Inflammatory macrophage treated with lipopolysaccharide for 1 hour (primary cell): ENCODE results near the gene CX3CL1.
"Not testable (repeated sequence)": the region's sequence is repeated elsewhere in the genome, so short reads cannot be mapped to it uniquely, and the experiment has no call there.

Experiments used
- DNase-seq, 2 donors: peaks; one replicate each; pipeline ENCODE4 v3.0.0-alpha.2; 2020 to 2022

Gene CX3CL1

DNA sequence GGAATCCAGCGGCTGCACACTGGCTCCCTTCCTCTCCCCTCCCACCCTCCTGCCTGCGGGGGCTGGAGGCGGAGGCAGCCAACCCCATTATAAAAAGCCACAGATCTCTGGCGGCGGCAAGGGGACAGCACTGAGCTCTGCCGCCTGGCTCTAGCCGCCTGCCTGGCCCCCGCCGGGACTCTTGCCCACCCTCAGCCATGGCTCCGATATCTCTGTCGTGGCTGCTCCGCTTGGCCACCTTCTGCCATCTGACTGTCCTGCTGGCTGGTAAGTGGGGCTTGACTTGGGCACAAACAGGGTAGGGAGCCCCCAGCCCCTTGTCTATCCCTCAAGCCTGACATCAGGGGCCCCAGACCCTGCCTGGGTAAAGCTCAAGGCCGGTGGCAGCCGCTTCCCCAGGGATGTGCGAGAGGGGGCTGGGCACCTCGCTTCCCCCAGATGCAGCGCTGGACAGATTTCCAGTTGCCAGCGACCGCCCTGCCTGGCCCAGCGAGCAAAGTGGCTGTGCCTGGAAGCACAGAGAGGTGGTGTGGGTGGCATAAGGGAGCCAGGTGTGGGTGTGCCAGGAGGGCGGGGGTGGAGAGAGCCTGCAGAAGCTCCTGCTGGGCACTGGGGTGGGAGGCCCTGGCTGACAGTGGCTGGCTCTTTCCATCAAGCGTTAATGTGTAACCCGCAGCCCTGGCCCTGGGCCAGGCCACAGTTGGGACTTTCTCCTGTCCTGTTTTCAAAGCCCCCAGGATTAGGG is at the start of gene CX3CL1:
Gene CX3CL1, plus strand, starts transcription at position 119 of the 745 bp plus-strand sequence. Its CDS starts 79 bp downstream, at position 198.
- no peak for DNase-seq

DNA sequence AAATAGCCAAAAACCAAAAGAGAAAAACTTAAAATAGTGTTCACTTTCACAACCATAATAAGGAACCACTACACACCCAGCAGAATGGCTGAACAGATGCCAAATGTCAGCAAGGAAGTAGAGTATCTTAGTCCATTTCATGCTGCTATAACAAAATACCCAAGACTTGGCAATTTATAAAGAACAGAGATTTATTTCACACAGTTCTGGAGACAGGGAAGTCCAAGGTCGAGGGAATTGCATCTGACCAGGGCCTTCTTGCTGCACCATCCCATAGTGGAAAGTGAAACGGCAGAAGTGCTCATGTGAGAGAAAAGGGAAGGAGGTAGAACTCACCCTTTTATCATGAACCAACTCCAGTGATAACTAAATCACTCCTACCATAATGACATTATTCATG is 47.5 kb upstream of the CX3CL1 start:
- peak; percentile 88 to 96 for DNase-seq

DNA sequence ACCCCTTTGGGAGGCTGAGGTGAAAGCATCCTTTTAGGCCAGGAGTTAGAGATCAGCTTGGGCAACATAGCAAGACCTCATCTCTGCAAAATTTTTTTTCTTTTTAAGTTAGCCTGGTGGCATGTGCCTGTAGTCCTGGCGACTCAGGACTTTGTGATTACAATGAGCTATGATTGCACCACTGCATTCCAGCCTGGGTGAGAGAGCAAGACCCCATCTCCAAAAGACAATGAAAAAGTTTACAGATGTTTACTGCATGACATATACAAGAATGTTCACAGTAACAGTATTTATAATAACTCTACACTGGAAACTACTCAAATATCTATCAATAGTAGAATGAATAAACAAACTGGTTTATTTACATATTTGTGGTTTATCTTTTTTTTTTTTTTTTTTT is 46.8 kb upstream of the CX3CL1 start:
- no peak for DNase-seq

DNA sequence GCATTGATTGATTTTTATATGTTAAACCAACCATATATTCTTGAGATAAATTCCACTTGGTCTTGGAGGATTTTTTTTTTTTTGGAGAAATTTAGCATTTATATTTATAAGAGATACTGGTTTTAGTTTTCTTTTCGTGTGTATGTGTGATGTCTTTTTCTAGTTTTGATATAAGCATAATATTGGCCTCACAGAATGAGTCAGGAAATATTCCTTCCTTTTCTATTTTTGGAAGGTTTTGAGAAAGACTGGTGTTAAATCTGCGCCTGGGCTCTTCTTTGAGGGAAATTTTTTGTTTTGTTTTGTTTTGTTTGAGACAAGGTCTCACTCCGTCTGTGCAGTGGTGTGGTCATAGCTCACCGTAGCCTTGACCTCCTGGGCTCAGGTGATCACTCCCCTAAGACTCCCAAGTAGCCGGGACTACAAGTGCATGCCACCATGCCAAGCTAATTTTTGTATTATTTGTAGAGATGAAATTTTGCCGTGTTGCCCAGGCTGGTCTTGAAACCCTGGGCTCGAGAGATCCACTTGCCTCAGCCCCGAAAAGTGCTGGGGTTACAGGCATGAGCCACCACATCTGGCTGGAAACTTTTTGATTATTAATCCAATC is 42.5 kb upstream of the CX3CL1 start:
- no peak for DNase-seq

DNA sequence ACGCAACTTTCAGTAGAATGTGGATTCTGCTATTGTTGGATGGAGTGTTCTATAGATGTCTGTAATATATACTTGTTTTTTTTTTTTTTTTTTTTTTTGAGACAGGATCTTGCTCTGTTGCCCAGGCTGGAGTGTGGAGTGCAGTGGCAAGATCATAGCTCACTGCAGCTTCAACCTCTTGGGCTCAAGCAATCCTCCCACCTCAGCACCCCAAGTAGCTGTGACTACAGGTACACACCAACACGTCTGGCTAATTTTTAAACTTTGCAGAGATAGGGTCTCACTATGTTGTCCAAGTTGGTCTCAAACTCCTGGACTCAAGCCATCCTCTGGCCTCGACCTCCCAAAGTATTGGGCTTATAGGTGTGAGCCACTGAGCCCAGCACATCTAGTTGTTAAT is 40.9 kb upstream of the CX3CL1 start:
- no peak for DNase-seq

DNA sequence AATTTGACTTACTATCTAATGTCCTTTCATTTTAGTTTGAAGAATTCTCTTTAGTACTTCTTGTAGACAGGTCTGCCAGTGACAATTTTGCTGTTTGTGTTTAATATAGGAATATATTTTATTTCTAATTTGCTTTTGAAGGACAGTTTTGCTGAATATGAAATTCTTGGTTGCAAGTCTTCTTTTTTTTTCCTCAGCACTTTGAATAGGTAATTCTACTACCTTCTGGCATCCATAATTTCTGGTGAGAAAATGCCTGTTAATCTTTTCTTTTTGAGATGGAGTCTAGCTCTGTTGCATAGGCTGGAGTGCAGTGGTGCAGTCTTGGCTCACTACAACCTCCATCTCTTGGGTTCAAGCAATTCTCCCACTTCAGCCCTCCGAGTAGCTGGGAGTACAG is 38.9 kb upstream of the CX3CL1 start:
- DNase-seq: no peak

DNA sequence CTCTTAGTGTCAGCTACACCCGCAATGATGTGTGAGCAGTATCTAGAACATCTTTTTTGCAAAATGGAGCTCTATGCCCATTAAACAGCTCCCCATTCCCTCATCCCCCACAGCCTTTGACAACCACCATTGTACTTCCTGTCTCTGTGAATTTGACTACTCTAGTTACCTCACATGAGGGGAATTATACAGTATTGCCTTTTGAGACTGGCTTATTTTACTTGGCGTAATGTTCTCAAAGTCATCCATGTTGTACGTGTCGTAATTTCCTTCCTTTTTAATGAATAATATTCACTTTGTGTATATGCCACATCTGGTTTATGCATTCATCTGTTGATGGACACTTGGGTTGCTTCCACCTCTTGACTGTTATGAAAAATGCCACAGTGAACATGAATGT is 36.9 kb upstream of the CX3CL1 start:
- DNase-seq: peak; percentile 64 to 74

DNA sequence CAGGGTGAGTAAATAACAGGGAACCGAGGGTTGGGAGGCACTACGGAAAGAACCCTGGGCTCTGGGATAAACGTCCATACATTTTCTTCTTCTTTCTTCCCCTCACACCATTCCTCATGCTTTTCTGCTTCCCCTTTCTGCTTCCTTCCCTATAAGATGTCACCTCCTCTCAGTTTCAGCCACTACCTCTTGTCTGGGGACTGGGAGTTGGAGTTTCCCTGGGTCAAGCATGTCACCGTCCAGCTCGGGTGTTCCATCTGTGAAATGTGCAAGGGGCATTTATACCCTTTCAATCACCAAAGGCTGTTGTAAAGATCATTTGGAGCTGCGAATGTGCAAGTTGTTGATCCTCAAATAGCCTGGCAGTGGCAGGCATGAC is 31.2 kb upstream of the CX3CL1 start:
- peak; percentile 73 to 89 for DNase-seq

DNA sequence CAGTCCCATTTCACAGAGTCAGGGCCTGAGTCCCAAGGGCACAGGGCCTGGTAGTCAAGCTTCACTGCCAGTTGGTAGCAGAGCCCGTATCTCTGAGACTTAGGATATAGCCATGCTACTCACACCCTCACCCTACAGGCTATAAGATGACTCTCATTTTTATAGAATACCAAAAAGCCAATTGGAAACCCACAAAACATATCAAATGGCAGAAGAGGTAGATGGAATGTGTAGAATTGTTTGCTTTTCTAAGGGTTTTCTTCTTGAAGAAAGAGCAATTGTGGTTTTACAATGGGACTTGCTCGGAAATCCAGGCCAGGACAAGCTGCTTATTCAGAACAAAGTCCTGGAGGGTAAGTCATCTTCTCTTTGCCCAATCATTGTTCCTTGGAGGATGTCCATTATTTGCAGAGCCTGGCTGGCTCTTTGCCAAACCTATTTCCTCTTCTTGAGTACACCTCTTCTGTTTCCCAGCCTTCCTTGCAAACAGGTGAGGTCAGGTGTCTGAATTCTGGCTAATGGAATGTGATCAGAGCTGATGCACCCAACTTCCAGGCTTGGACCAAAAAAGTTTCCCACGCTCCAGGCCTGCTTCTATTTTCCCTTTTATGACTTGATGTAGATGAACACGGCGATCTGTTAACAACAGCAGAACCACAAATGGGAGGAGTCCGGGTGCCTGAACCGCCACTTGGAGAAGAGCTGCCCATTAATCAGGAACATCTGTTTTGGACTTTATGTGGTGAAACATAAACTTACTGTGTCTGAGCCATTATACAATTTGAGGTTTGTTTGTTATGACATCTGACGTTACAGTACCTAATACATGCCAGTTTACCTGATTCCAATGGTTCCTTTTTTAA is 30.6 kb upstream of the CX3CL1 start:
- DNase-seq: no peak

DNA sequence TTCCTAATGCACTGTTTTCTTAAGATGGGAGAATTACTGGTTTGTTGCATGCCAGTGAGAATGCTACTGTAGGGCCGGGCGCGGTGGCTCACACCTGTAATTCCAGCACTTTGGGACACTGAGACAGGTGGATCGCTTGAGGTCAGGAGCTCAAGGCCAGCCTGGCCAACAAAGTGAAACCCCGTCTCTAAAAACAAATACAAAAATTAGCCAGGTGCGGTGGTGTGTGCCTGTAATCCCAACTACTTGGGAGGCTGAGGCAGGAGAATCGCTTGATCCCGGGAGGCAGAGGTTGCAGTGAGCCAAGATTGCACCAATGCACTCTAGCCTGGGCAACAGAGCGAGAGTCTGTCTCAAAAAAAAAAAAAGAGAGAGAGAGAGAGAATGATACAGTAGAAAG is 29.7 kb upstream of the CX3CL1 start:
- DNase-seq: not testable (repeated sequence)

DNA sequence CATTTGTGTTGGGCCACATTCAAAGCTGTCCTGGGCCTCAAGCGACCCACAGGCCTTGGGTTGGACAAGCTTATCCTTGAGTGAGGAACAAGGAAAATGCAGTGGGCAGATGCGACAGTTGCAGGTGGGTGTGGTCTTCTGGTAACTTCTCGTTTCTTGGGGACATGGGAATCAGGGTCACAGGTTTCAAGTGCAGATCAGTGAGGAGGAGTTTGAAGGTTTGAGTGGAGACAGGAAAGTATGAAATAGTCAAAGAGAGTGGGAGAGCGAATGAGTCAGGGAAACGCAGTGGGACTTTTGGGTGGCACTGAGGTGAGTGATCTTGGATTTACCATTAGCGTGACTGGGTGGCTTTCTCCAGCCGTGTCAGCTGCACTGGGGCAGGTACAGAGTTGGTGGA is 29.1 kb upstream of the CX3CL1 start:
- DNase-seq: peak; percentile 85 to 100

DNA sequence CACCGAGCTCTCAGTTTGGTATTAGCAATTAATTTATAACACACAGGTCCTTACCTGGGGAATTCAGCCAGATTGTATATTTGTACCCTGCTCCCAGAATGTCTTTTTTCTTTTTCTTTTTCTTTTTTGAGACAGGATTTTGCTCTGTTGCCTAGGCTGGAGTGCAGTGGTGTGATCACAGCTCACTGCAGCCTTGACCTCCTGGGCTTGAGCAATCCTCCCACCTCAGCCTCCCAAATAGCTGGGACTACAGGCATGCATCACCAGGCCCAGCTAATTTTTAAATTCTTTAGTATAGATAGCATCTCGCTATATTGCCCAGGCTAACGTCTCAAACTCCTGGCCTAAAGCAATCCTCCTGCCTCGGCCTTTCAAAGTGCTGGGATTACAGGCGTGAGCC is 28.2 kb upstream of the CX3CL1 start:
- DNase-seq: not testable (repeated sequence)

DNA sequence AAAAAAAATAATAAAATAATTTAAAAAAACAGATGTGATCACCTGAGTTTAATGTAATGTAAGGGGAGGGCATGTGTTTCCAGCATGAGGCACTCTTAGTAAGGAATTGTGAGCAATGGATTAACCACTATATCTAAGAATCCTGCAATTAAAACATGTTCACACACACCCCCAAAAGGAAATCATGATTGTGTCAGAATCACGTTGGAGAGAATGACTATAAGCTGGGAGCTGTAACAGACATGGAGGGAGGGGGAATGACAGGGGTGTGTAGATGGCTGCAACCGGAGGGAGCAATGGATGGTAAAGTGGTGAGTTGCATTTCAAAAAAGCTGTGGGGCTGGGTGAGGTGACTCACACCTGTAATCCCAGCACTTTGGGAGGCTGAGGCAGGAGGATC is 27.3 kb upstream of the CX3CL1 start:
- DNase-seq: peak in 1 of 2 donors; percentile 63

DNA sequence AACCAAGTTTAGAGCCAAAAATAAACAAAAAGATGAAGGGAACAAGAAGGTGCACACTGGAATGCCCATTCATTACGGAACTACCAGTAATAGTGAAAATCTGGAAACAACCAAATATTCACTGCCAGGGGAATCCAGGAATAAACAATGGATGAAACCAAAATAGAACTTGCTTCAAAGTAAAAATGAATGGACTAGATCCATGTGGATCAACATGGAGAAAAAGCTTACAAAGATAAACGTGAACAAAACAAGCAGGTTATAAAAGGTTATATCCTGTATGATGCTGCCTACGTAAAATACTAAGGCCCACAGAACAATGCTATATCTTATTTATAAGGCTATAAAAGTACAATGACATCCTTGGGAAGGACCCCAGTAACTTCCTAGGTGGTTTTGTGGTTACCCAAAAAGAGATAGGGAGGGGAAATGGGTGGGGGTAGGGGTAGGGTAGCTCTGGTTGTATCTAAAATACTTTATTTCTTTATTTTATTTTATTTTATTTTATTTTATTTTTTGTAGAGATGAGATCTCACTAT is 26.6 kb upstream of the CX3CL1 start:
- no peak for DNase-seq

DNA sequence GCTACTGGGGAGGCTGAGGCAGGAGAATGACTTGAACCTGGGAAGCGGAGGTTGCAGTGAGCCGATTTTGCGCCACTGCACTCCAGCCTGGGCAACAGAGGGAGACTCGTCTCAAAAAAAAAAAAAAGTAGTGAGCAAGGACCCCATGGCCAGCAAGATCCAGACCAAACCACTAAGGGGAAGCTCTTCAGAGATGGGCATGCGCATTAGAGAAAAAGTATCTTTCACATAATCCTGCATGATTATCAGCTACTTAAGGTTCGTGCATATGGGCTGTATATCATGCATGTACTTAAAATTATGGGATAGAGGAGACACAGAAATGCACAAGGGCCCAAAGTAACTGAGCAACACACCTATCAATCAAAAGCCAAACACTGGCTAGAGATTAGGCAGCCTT is 24.4 kb upstream of the CX3CL1 start:
- no peak for DNase-seq

DNA sequence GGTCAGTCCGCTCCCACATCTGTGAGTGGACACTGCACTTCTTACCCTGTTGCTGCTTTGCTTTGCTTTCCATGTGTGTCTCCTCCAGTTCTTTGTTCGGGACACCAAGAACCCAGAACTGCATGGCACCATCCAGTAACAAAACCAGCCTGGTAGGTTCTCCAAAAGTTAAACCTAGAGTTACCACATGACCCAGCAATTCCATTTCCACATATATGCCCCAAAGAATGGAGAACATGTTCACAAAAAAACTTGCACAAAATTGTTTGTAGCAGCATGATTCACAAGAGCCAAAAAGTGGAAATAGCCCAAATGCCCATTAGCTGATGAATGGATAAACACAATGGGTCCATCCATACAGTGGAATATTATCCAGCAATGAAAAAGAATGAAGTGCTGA is 24.0 kb upstream of the CX3CL1 start:
- peak; percentile 75 to 76 for DNase-seq

DNA sequence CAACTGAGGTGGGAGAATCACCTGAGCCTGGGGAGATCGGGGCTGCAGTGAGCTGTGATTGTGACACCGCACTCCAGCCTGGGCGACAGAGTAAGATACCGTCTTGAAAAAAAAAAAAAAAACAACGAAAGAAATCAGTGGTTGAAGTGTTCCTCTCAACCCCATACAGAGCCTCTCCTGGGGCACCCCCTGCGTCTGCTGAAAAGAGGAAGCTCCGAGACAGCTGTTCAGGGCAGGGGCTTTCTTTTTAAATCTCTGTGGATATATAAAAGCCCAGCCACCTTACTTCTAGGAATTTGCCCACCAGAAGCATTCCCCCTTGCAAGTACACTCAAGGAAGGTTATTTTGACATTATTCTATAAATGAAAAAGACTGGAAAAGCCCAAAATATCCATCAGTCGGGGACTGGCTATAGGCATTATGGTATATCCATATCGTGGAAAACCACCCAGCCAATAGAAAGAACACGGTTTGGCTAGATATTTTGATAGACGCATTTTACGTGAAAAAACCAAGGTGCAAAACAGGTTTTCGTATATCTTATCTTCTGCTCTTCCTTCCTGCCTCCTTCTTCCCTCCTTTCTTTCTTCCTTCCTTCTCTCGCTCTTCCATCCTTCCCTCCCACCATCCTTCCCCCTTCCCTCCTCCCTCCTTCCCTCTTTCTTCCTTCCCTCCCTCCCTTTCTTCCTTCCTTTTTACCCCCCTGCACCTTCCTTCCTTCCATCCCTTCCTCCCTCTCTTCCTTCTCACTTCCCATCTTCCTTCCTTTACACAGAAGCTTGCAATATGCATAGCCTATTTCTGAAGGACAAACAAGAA is 22.9 kb upstream of the CX3CL1 start:
- DNase-seq: peak; percentile 74 to 85

DNA sequence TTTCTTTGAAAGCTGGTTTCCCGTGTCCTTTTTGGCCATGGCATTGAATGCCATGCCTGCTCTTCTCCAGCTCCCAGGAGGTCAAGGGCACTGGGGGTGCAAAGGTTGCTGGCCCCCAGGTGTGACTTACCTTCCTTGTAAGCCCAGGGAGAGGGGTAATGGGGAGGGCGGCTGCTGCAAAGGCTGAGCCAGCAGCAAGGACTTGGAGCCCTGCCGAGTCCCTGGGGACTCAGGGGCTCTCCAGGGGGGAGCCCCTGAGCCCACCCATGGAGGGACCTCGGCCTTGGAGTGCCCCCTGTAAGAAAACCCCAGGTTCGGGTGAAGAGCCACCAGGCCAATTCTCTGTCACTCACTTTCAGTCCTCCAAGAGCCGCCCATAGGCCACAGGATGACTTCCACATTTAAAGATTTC is 19.6 kb upstream of the CX3CL1 start:
- DNase-seq: no peak

DNA sequence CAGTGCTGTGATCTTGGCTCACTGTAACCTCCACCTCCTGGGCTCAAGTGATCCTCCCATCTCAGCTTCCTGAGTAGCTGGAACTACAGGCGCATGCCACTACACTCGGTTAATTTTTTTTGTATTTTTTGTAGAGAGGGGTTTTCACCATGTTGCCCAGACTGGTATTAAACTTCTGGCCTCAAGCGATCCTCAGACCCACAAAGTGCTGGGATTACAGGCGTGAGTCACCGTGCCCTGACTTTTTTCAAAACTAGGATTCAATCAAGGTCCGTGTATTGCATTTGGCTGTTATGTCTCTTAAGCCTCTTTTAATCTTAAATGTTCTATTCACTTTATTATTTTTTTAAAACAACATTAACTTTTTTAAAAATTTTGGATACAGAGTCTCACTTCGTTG is 18.0 kb upstream of the CX3CL1 start:
- DNase-seq: no peak

DNA sequence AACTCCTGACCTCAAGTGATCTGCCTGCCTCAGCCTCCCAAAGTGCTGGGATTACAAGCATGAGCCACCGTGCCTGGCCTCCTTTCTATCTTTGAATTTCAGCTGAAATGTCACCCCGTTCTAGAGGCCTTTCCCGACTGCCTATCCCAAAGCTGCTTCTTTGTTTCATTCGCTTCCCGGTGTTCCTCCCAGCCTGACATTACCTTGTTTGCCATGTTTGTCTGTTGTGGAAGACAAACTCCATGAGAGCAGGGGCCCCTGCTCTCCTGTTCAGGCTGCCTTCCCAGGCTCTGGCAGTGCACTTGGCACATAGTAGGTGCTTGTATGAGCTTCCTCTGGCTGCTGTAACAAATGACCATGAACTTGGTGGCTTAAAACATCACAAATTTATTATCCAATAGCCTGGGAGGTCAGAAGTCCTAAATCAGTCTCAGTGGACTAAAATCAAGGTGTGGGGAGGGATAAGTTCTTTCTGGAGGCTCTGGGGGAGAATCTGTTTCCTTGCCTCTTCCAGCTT is 16.3 kb upstream of the CX3CL1 start:
- DNase-seq: no peak

DNA sequence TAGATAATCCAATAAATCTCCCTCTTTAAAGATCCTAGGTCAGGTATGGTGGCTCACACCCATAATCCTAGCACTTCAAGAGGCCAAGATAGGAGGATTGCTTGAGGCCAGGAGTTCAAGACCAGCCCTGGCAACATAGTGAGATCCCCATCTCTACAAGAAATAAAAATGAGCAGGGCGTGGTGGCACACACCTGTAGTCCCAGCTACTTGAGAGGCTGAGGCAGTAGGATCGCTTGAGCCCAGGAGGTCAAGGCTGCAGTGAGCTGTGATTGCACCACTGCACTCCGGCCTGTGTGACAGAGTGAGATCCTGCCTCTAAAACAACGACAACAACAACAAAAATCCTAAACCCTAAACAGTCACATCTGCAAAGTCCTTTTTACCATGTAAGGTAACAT is 15.7 kb upstream of the CX3CL1 start:
- DNase-seq: no peak

DNA sequence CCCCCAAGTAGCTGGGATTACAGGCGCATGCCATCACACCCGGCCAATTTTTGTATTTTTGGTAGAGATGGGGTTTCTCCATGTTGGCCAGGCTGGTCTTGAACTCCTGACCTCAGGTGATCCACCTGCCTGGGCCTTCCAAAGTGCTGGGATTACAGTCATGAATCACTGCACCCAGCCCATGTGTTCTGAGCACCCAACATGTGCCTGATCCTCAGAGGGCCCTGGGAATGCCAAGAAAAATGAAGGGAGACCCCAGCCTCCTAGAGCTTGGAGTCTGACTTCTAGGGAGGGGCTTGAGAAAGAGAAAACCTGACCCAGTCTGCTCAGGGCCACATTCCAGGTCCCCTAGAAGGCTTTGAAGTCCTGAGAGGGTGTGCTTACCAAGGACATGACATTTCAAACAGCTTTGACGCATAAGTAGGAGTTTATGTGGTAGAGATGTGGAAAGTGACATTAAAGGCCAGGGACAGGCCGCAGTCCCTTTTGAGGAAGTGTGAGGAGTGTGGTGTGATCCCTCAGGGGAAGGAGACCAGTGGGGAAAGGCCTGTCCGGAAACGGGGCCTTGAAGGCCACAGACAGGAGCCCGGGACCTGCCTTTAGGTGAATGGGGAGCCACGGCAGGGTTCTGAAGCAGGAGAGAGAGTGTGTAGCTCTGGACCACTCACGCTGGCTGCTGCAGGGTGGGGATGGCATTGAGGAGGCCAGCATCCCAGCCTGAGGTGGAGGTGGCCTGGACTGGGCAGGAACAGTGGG is 14.8 kb upstream of the CX3CL1 start:
- peak; percentile 79 to 94 for DNase-seq
